HepG2 (cell line): ENCODE results near the gene EIF5A. TPM values are rescaled to one million over a fixed set of nuclear protein-coding genes. Genes with fewer than 3 reads are reported as not detected.

Experiments used
- ATAC-seq: fragments of 200-7000 bp; cut with Tn5 transposase; 3 replicates; pipeline ENCODE4 v1.9.1; 2020; ENCODE audit warnings: mild to moderate bottlenecking, moderate library complexity
- BruUV-seq: library from RNA; stranded (reverse); fragments of 400-500 nt; replicated peaks from 2 replicates; lab custom pipeline; 2021; lab: Mats Ljungman, UMichigan
- CTCF ChIA-PET: fragments of 300-600 bp; formaldehyde crosslinking; extraction: SDS; loops from one replicate; lab custom pipeline; 2021; ENCODE audit warnings: low total read pairs, inconsistent platforms, low intra/inter-chr PET ratio; lab: Yijun Ruan, JAX
- POLR2A ChIA-PET: fragments of 350-600 bp; sonication (Branson Sonifier 250); formaldehyde crosslinking; loops from one replicate; lab custom pipeline; 2020; ENCODE audit warnings: antibody characterized with exemption, inconsistent platforms; lab: Yijun Ruan, JAX
- DNase-seq: peaks from one replicate; pipeline ENCODE4 v3.0.0-alpha.2; 2015; ENCODE audit warnings: low spot score
- FAIRE-seq: peaks from 3 replicates; lab custom pipeline; 2011; peaks lifted over from hg19 to GRCh38; lab: Jason Lieb, UNC
- H2AFZ ChIP-seq: one replicate; pipeline ENCODE4 v1.6.1; 2011; ENCODE audit warnings: low read length, inconsistent platforms
- H3K27ac ChIP-seq: fragments of 300-600 bp; 3 replicates; pipeline ENCODE4 v1.8.0; 2011; ENCODE audit warnings: mixed run types, mild to moderate bottlenecking, mixed read lengths, low read length, inconsistent platforms; ENCODE audit not compliant: insufficient read depth; ENCODE audit errors: extremely low read length
- H3K27me3 ChIP-seq, 2 experiments: fragments of 200-600 bp in 1 of 2; 2 replicates in 1 of 2; 3 replicates in 1 of 2; pipeline versions ENCODE4 v1.6.0 to v1.8.0; 2011; ENCODE audit warnings: low read length in 2 of 2, mild to moderate bottlenecking in 2 of 2, moderate library complexity in 2 of 2, inconsistent platforms in 1 of 2; ENCODE audit not compliant: insufficient read depth in 2 of 2, control insufficient read depth in 1 of 2
- H3K36me3 ChIP-seq, 2 experiments: fragments of 200-600 bp in 1 of 2; replicated peaks in 1 of 2; 2 replicates in 1 of 2; 3 replicates in 1 of 2; pipeline versions ENCODE4 v1.5.1 to v1.8.0; 2011; ENCODE audit warnings: low read length in 2 of 2, inconsistent platforms in 1 of 2; ENCODE audit not compliant: insufficient read depth in 2 of 2, control insufficient read depth in 1 of 2
- H3K4me1 ChIP-seq: 2 replicates; pipeline ENCODE4 v1.5.1; 2012; ENCODE audit warnings: low read length, inconsistent platforms; ENCODE audit not compliant: insufficient read depth
- H3K4me2 ChIP-seq: 2 replicates; pipeline ENCODE4 v1.6.0; 2011; ENCODE audit warnings: low read depth, low read length, inconsistent platforms
- H3K4me3 ChIP-seq, 3 experiments: fragments of 200-600 bp in 1 of 3; sonication (generic), shearing (Covaris generic) in 1 of 3; replicated peaks in 1 of 3; 2 replicates each; pipeline ENCODE4 v1.5.1; 2011 to 2016; ENCODE audit warnings: low read length in 3 of 3, inconsistent platforms in 2 of 3, low read depth in 2 of 3, mild to moderate bottlenecking in 2 of 3, control low read depth in 1 of 3, mixed read lengths in 1 of 3; ENCODE audit not compliant: insufficient read depth in 1 of 3
- H3K79me2 ChIP-seq: one replicate; pipeline ENCODE4 v1.6.1; 2011; ENCODE audit warnings: low read length, inconsistent platforms; ENCODE audit not compliant: insufficient read depth
- H3K9ac ChIP-seq: 2 replicates; pipeline ENCODE4 v1.6.0; 2011; ENCODE audit warnings: mild to moderate bottlenecking, low read depth, low read length, inconsistent platforms; ENCODE audit not compliant: insufficient read depth
- H3K9me3 ChIP-seq: 2 replicates; pipeline ENCODE4 v1.5.1; 2012; ENCODE audit warnings: mild to moderate bottlenecking, low read length
- H4K20me1 ChIP-seq: 2 replicates; pipeline ENCODE4 v1.6.0; 2011; ENCODE audit warnings: inconsistent platforms, mild to moderate bottlenecking, low read length, moderate library complexity; ENCODE audit not compliant: insufficient read depth
- ISX ChIP-seq: sonication (generic); formaldehyde crosslinking; conservative IDR thresholded peaks from 2 replicates; pipeline ENCODE4 v1.5.0; 2020; ENCODE audit warnings: missing genetic modification reagents
- MED13 ChIP-seq: sonication (generic); formaldehyde crosslinking; IDR thresholded peaks from 2 replicates; pipeline ENCODE4 v1.5.0; 2020; ENCODE audit warnings: missing genetic modification reagents
- MIER2 ChIP-seq: IDR thresholded peaks from 2 replicates; pipeline ENCODE4 v1.6.1; 2016; ENCODE audit warnings: missing biosample characterization, missing genetic modification reagents
- NBN ChIP-seq: fragments of 450-650 bp; conservative IDR thresholded peaks from 2 replicates; pipeline ENCODE4 v1.6.1; 2017
- NFKB2 ChIP-seq: sonication (generic); formaldehyde crosslinking; IDR thresholded peaks from 2 replicates; pipeline ENCODE4 v1.4.0; 2020; ENCODE audit warnings: missing genetic modification reagents, borderline replicate concordance
- PHF20 ChIP-seq: sonication (generic); formaldehyde crosslinking; IDR thresholded peaks from 2 replicates; pipeline ENCODE4 v1.5.0; 2020; ENCODE audit warnings: mild to moderate bottlenecking, missing genetic modification reagents
- SALL2 ChIP-seq: sonication (generic); formaldehyde crosslinking; IDR thresholded peaks from 2 replicates; pipeline ENCODE4 v1.8.1; 2023; ENCODE audit warnings: mild to moderate bottlenecking, missing genetic modification reagents, inconsistent platforms
- SKI ChIP-seq: fragments of 450-650 bp; IDR thresholded peaks from one replicate; pipeline ENCODE4 v1.6.1; 2018; ENCODE audit warnings: mild to moderate bottlenecking; ENCODE audit not compliant: partially characterized antibody
- SOX5 ChIP-seq: IDR thresholded peaks from 2 replicates; pipeline ENCODE4 v1.6.1; 2016; ENCODE audit warnings: borderline replicate concordance
- SSRP1 ChIP-seq: IDR thresholded peaks from 2 replicates; pipeline ENCODE4 v1.6.1; 2016; ENCODE audit warnings: control low read depth
- STAG1 ChIP-seq: sonication (generic); formaldehyde crosslinking; IDR thresholded peaks from 2 replicates; pipeline ENCODE4 v1.4.0; 2020; ENCODE audit warnings: missing genetic modification reagents
- ZMYM3 ChIP-seq: sonication (generic); formaldehyde crosslinking; IDR thresholded peaks from 2 replicates; pipeline ENCODE4 v1.5.1; 2020; ENCODE audit warnings: mild to moderate bottlenecking, missing genetic modification reagents
- ZNF34 ChIP-seq: sonication (generic); formaldehyde crosslinking; IDR thresholded peaks from 2 replicates; pipeline ENCODE4 v1.4.0; 2020; ENCODE audit warnings: mild to moderate bottlenecking, missing genetic modification reagents, borderline replicate concordance
- ZNF572 ChIP-seq: sonication (generic); formaldehyde crosslinking; IDR thresholded peaks from 2 replicates; pipeline ENCODE4 v1.5.1; 2020; ENCODE audit warnings: mild to moderate bottlenecking, missing genetic modification reagents
- ZNF607 ChIP-seq: sonication (generic); formaldehyde crosslinking; IDR thresholded peaks from 2 replicates; pipeline ENCODE4 v1.5.1; 2020; ENCODE audit warnings: missing genetic modification reagents, mild to moderate bottlenecking, borderline replicate concordance
- ZNF737 ChIP-seq: sonication (generic); formaldehyde crosslinking; IDR thresholded peaks from 2 replicates; pipeline ENCODE4 v1.5.0; 2020; ENCODE audit warnings: missing genetic modification reagents, mild to moderate bottlenecking, borderline replicate concordance
- ZNF780A ChIP-seq: sonication (generic); formaldehyde crosslinking; IDR thresholded peaks from 2 replicates; pipeline ENCODE4 v1.8.0; 2022; ENCODE audit warnings: mild to moderate bottlenecking, missing genetic modification reagents, moderate library complexity
- WGBS: methylation state at CpG from one replicate; pipeline ENCODE4 v1.1.6; 2017; ENCODE audit warnings: low lambda C conversion rate; 5-methylcytosine and 5-hydroxymethylcytosine counted together
- in situ Hi-C: cut with HindIII; loops from 2 replicates; pipeline ENCODE4 v1.10.0; 2017; ENCODE audit warnings: low pct_unique_long_range_greater_than_20kb; ENCODE audit not compliant: extremely low pct_ligation_motif_present
- intact Hi-C: fragments of 100-400 bp; cut with micrococcal nuclease; formaldehyde crosslinking; loops from one replicate; pipeline ENCODE4 v1.10.0; 2022; ENCODE audit not compliant: unreplicated experiment
- polyA plus RNA-seq, 8 experiments: library from polyadenylated mRNA; depleted of rRNA in 3 of 8; stranded (reverse) in 7 of 8; unstranded in 1 of 8; fragments of >200 nt; fragmentation: Illumina TruSeq in 4 of 8; extraction: Trizol in 4 of 8; gene quantifications; 2 replicates each; pipeline versions ENCODE4 v1.2.1 to v1.2.3, GENCODE V29; 2011 to 2016; ENCODE audit warnings: low read depth in 4 of 8, missing spikeins in 1 of 8, mixed read lengths in 1 of 8; ENCODE audit not compliant: insufficient read depth in 1 of 8
- total RNA-seq, 5 experiments: library from RNA; depleted of rRNA; stranded (reverse); fragments of >200 nt; fragmentation: Illumina TruSeq; extraction: Trizol; gene quantifications; 2 replicates each; pipeline ENCODE4 v1.2.3, GENCODE V29; 2016; ENCODE audit warnings: low read depth in 1 of 5
- TF ChIP-seq, protein P1 (sequence below): sonication (generic); formaldehyde crosslinking; IDR thresholded peaks from 2 replicates; pipeline ENCODE4 v1.8.1; 2023; ENCODE audit warnings: missing genetic modification reagents, mild to moderate bottlenecking, borderline replicate concordance
- TF ChIP-seq, protein P2 (sequence below): IDR thresholded peaks from 2 replicates; pipeline ENCODE4 v1.6.1; 2012; ENCODE audit warnings: inconsistent platforms
- TF ChIP-seq, protein P3 (sequence below): sonication (generic); formaldehyde crosslinking; IDR thresholded peaks from 2 replicates; pipeline ENCODE4 v1.4.0; 2020; ENCODE audit warnings: low read depth, missing genetic modification reagents

EIF5A gene
- total and polyA plus RNA-seq, 2 of the 13 experiments (the other 11 are each of a cell fraction or from before 2014, with no cell fraction given), result 319 to 337 TPM

DNA sequence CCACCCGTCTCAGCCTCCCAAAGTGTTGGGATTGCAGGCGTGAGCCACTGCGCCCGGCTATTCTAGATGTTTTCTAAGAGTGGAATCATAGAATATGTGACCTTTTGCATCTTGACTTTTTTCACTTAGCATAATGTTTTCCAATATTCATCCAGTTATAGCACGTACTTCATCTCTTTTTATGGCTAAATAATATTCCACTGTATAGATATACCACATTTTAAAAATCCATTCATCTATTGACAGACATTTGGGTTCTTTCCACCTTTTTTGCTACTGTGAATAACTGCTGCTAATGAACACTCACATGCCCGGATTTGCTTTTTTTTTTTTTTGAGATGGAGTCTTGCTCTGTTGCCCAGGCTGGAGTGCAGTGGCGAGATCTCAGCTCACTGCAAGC, 3.2 kb upstream of the EIF5A start (continued):
- TF ChIP-seq MIER2 (CRISPR knock-in tag) (no peak), NBN (no peak), ISX (CRISPR knock-in tag) (no peak), MED13 (CRISPR knock-in tag) (no peak), ZNF737 (CRISPR knock-in tag) (no peak)
- TF ChIP-seq, protein P1, sequence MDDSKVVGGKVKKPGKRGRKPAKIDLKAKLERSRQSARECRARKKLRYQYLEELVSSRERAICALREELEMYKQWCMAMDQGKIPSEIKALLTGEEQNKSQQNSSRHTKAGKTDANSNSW (CRISPR knock-in tag), result no peak

DNA sequence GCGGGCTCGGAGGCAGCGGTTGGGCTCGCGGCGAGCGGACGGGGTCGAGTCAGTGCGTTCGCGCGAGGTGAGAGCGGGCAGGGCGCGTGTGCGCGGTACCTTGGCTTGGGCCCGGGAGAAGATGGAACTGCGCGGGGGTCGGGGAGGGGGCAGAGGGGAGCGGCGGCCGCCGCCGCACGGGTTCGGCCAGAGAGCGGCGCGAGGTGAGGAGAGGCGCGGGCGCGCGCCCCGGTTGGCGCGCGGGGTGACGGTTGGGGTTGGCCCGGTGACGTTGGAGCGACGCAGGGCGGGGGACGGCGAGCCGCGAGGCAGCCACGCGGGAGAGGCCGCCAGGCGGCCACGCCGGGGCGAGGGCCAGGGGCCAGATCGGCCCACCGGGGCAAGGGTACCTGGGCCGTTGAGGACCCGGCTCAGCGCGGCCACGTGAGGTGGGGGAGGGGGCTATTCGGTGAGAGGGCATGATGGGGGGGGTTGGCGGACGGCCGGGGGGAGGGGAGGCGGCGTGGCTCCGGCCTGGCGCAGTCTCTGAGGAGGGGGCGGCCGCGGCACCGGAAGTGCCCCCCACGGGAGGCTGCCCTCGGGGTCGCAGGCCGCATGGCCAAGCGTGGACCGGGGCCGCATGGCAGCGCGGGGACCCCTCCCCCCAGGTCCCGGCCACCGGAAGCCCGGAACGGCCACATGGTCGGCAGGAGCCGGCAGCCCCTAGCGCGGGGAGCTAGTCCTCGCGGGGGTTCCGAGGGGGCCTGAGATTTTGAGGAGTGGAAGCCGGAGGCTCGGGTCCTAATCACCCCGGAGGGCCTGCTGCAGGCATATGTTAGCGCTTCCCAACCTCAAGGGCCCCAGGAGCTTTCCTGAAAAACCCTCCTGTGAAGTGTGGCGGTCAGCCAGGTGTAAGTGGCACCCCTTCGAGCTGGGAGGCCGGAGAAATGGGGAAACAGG, 527 bp downstream of the EIF5A start:
- peaks cover 46% of the 10 kb centered on the region for H3K4me1 ChIP-seq
- ChIA-PET CTCF (no interaction called here), POLR2A (interaction anchor here (0.7 to 3.0 kb wide), 5 partner anchors 21 to 96 kb away, joined by 3 to 17 read pairs (median 3); partner anchors contain the start of genes ACADVL, DLG4, NEURL4 and SLC2A4)
- H3K9me3 ChIP-seq, result no peaks in the 10 kb centered on the region
- H3K27me3 ChIP-seq, result no peaks in the 10 kb centered on the region
- intact Hi-C loops (no loop called here), in situ Hi-C loops (no loop called here)
- ATAC-seq (peak; percentile 24), FAIRE-seq (no peak), DNase-seq (no peak)
- peak overlapping the region; percentile 64 to 84 (median 77) for H3K4me3 ChIP-seq
- peaks cover 40% of the 10 kb centered on the region for H3K79me2 ChIP-seq
- peaks cover 19 to 35% of the 10 kb centered on the region in 2 experiments for H3K36me3 ChIP-seq
- WGBS, result 3% methylated on average over 13 of the region's 104 CpGs
- H3K9ac ChIP-seq, result peak overlapping the region; percentile 94
- H4K20me1 ChIP-seq, result peaks cover 40% of the 10 kb centered on the region
- H3K27ac ChIP-seq, result peak overlapping the region; percentile 96
- no TSS peak for BruUV-seq
- no peak overlapping the region for H2AFZ ChIP-seq
- H3K4me2 ChIP-seq, result peak overlapping the region; percentile 90
- TF ChIP-seq SALL2 (CRISPR knock-in tag), result peak; percentile 28; the same call in 1 of the 2 replicates
- TF ChIP-seq, protein P2, sequence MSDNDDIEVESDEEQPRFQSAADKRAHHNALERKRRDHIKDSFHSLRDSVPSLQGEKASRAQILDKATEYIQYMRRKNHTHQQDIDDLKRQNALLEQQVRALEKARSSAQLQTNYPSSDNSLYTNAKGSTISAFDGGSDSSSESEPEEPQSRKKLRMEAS, result peak; percentile 92
- no peak for TF ChIP-seq ZNF34 (CRISPR knock-in tag)
- TF ChIP-seq ZNF780A, result no peak
- TF ChIP-seq, protein P3, sequence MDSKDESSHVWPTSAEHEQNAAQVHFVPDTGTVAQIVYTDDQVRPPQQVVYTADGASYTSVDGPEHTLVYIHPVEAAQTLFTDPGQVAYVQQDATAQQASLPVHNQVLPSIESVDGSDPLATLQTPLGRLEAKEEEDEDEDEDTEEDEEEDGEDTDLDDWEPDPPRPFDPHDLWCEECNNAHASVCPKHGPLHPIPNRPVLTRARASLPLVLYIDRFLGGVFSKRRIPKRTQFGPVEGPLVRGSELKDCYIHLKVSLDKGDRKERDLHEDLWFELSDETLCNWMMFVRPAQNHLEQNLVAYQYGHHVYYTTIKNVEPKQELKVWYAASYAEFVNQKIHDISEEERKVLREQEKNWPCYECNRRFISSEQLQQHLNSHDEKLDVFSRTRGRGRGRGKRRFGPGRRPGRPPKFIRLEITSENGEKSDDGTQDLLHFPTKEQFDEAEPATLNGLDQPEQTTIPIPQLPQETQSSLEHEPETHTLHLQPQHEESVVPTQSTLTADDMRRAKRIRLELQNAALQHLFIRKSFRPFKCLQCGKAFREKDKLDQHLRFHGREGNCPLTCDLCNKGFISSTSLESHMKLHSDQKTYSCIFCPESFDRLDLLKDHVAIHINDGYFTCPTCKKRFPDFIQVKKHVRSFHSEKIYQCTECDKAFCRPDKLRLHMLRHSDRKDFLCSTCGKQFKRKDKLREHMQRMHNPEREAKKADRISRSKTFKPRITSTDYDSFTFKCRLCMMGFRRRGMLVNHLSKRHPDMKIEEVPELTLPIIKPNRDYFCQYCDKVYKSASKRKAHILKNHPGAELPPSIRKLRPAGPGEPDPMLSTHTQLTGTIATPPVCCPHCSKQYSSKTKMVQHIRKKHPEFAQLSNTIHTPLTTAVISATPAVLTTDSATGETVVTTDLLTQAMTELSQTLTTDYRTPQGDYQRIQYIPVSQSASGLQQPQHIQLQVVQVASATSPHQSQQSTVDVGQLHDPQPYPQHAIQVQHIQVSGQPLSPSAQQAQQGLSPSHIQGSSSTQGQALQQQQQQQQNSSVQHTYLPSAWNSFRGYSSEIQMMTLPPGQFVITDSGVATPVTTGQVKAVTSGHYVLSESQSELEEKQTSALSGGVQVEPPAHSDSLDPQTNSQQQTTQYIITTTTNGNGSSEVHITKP (CRISPR knock-in tag), result no peak
- no peak for TF ChIP-seq STAG1 (CRISPR knock-in tag)
- TF ChIP-seq ZNF572 (CRISPR knock-in tag), result no peak
- no peak for TF ChIP-seq PHF20
- TF ChIP-seq SSRP1, result no peak
- no peak for TF ChIP-seq NFKB2 (CRISPR knock-in tag)
- no peak for TF ChIP-seq ZMYM3 (CRISPR knock-in tag)
- TF ChIP-seq ZNF607 (CRISPR knock-in tag), result no peak
- no peak for TF ChIP-seq SKI
- TF ChIP-seq SOX5 (CRISPR knock-in tag), result no peak
